Measurements from ENCODE around the gene MBD3.
A peak's percentile ranks its signal among the peaks of the same experiment; 100 is the strongest.

MBD3 gene

GRCh38 chr19:1601613-1602064 is 9.0 kb upstream of the MBD3 start:
- TF ChIP-seq CTBP1 (IDR thresholded peaks at IDR 0.05; ENCODE audit: borderline replicate concordance) (no peak), TARDBP (IDR thresholded peaks at IDR 0.05) (no peak), FOXM1 (IDR thresholded peaks at IDR 0.05; ENCODE audit: borderline replicate concordance) (no peak), LEF1 (IDR thresholded peaks at IDR 0.05; ENCODE audit: borderline replicate concordance) (no peak), NFRKB (IDR thresholded peaks at IDR 0.05) (no peak), BHLHE40 (IDR thresholded peaks at IDR 0.05; ENCODE audit: borderline replicate concordance) (no peak), FOXK2 (IDR thresholded peaks at IDR 0.05) (no peak), FOXA1 (IDR thresholded peaks at IDR 0.05) (no peak), ZNF384 (IDR thresholded peaks at IDR 0.05) (no peak), HDGF (IDR thresholded peaks at IDR 0.05; ENCODE audit: borderline replicate concordance) (no peak), PKNOX1 (IDR thresholded peaks at IDR 0.05) (no peak)
- ChIA-PET CTCF (interaction anchor here (0.6 kb wide), 1 partner anchor 8 kb away, joined by 3 read pairs; no protein-coding TSS in a partner anchor), POLR2A (interaction anchor here (1.3 kb wide), 1 partner anchor 9 kb away, joined by 5 read pairs; the partner anchor contains the start of gene MBD3)
- DNase-seq (ENCODE audit: extremely low spot score) = no peak

- TF ChIP-seq TARDBP (IDR thresholded peaks at IDR 0.05) = no peak
- no peak for TF ChIP-seq BHLHE40 (IDR thresholded peaks at IDR 0.05; ENCODE audit: borderline replicate concordance)
- TF ChIP-seq PKNOX1 (IDR thresholded peaks at IDR 0.05) = no peak
- TF ChIP-seq CTBP1 (IDR thresholded peaks at IDR 0.05; ENCODE audit: borderline replicate concordance) = no peak
- no peak for TF ChIP-seq ZNF384 (IDR thresholded peaks at IDR 0.05)
- TF ChIP-seq SUZ12 (IDR thresholded peaks at IDR 0.05) = no peak
- no peak for TF ChIP-seq ELF4 (IDR thresholded peaks at IDR 0.05)
- no peak for TF ChIP-seq L3MBTL2 (conservative IDR thresholded peaks at IDR 0.05)
- TF ChIP-seq NFRKB (IDR thresholded peaks at IDR 0.05) = no peak
- no peak for TF ChIP-seq FOXM1 (IDR thresholded peaks at IDR 0.05; ENCODE audit: borderline replicate concordance)
- no peak for TF ChIP-seq FOXK2 (IDR thresholded peaks at IDR 0.05)
- no peak for TF ChIP-seq LEF1 (IDR thresholded peaks at IDR 0.05; ENCODE audit: borderline replicate concordance)
- TF ChIP-seq SP1 (IDR thresholded peaks at IDR 0.05) = no peak
- TF ChIP-seq HDGF (IDR thresholded peaks at IDR 0.05; ENCODE audit: borderline replicate concordance) = no peak
- DNase-seq (ENCODE audit: extremely low spot score) = no peak
- CTCF ChIA-PET = no interaction called here
- POLR2A ChIA-PET = no interaction called here
Measured at GRCh38 chr19:1599460-1599846, 6.8 kb upstream of the MBD3 start.

- ChIA-PET POLR2A (no interaction called here), CTCF (no interaction called here)
- no peak for DNase-seq (ENCODE audit: extremely low spot score)
- TF ChIP-seq HDGF (IDR thresholded peaks at IDR 0.05; ENCODE audit: borderline replicate concordance) = no peak
- no peak for TF ChIP-seq FOXA1 (IDR thresholded peaks at IDR 0.05)
- no peak for TF ChIP-seq FOXK2 (IDR thresholded peaks at IDR 0.05)
- TF ChIP-seq SP1 (IDR thresholded peaks at IDR 0.05) = no peak
Measured at GRCh38 chr19:1598777-1599459, 6.3 kb upstream of the MBD3 start.

- ChIA-PET POLR2A (interaction anchor here (0.6 to 2.5 kb wide), 10 partner anchors 8 to 315 kb away, joined by 3 to 28 read pairs (median 4); partner anchors contain the start of gene UQCR11), CTCF (no interaction called here)
- no peak for DNase-seq (ENCODE audit: extremely low spot score)
- TF ChIP-seq SP1 (IDR thresholded peaks at IDR 0.05) = no peak
- TF ChIP-seq LEF1 (IDR thresholded peaks at IDR 0.05; ENCODE audit: borderline replicate concordance) = no peak
- no peak for TF ChIP-seq BHLHE40 (IDR thresholded peaks at IDR 0.05; ENCODE audit: borderline replicate concordance)
- no peak for TF ChIP-seq ARNT (IDR thresholded peaks at IDR 0.05)
- no peak for TF ChIP-seq HDGF (IDR thresholded peaks at IDR 0.05; ENCODE audit: borderline replicate concordance)
- TF ChIP-seq FOXM1 (IDR thresholded peaks at IDR 0.05; ENCODE audit: borderline replicate concordance) = no peak
- TF ChIP-seq PKNOX1 (IDR thresholded peaks at IDR 0.05) = no peak
- TF ChIP-seq FOXK2 (IDR thresholded peaks at IDR 0.05) = no peak
- TF ChIP-seq L3MBTL2 (conservative IDR thresholded peaks at IDR 0.05) = no peak
- TF ChIP-seq FOXA1 (IDR thresholded peaks at IDR 0.05) = no peak
- no peak for TF ChIP-seq ZNF384 (IDR thresholded peaks at IDR 0.05)
- no peak for TF ChIP-seq SUZ12 (IDR thresholded peaks at IDR 0.05)
- no peak for TF ChIP-seq CTBP1 (IDR thresholded peaks at IDR 0.05; ENCODE audit: borderline replicate concordance)
- no peak for TF ChIP-seq TARDBP (IDR thresholded peaks at IDR 0.05)
- TF ChIP-seq NFRKB (IDR thresholded peaks at IDR 0.05) = no peak
- TF ChIP-seq ELF4 (IDR thresholded peaks at IDR 0.05) = no peak
Measured at GRCh38 chr19:1593501-1593772, 772 bp upstream of the MBD3 start.

GRCh38 chr19:1592024-1592754 is 476 bp downstream of the MBD3 start:
- ChIA-PET CTCF (no interaction called here), POLR2A (interaction anchor here (0.8 to 2.7 kb wide), 11 partner anchors 10 to 73 kb away, joined by 3 to 28 read pairs (median 5); partner anchors contain the start of gene UQCR11)
- TF ChIP-seq LEF1 (IDR thresholded peaks at IDR 0.05; ENCODE audit: borderline replicate concordance) = 0 out of 2 replicates have a peak, but pooled peaks have one; percentile 55
- TF ChIP-seq ARNT (IDR thresholded peaks at IDR 0.05) = peak; percentile 49; the same call in 1 of the 2 replicates
- peak; percentile 25; the same call in 1 of the 2 replicates for TF ChIP-seq FOXM1 (IDR thresholded peaks at IDR 0.05; ENCODE audit: borderline replicate concordance)
- no peak for TF ChIP-seq ZNF384 (IDR thresholded peaks at IDR 0.05)
- TF ChIP-seq SP1 (IDR thresholded peaks at IDR 0.05) = no peak
- peak; percentile 44; the same call in 1 of the 2 replicates for TF ChIP-seq L3MBTL2 (conservative IDR thresholded peaks at IDR 0.05)
- TF ChIP-seq ELF4 (IDR thresholded peaks at IDR 0.05) = peak; percentile 57
- no peak for TF ChIP-seq CTBP1 (IDR thresholded peaks at IDR 0.05; ENCODE audit: borderline replicate concordance)
- peak; percentile 93 for DNase-seq (ENCODE audit: extremely low spot score)
